Measurements from ENCODE around the gene ZSCAN5C. TPM values are rescaled to one million over a fixed set of nuclear protein-coding genes. Genes with fewer than 3 reads are reported as not detected.

Gene ZSCAN5C
- polyA plus RNA-seq, 1 donor (not counting 4 experiments of a cell fraction or from before 2014, with no cell fraction given), result not detected

DNA sequence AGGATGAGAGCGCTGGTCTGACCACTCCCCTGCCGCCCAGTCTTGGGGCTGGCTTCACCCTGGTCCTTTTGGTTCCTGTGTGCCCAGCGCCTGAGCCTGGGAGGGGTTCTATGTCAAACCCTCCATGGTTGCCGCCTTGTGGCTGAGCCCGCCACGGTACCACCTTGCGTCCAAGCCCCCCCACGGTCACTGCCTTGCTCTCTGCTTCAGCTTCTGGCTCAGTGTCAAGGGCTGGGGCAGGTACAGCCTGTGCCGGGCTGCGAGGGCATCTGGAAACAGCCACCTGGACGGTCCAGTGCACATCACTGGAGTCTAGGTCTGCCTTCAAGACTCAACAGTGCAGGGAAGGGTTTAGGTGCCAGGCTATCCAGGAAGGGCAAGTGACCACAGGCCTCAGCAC is 40.5 kb upstream of the ZSCAN5C start:
- Histone ChIP-seq H3K9me1 (ENCODE audit: control insufficient read depth, extremely low read depth, insufficient read depth, low read length) (no peaks in the 10 kb centered on the region), H3K9ac (ENCODE audit: control insufficient read depth, extremely low read depth, insufficient read depth, low read length) (no peak overlapping the region), H3K4me2 (ENCODE audit: control insufficient read depth, extremely low read depth, insufficient read depth, low read depth, low read length) (no peak overlapping the region), H3K36me3 (ENCODE audit: control insufficient read depth in 2 of 2, extremely low read depth in 1 of 2, insufficient read depth in 2 of 2, low read length in 2 of 2) (peaks cover 2 to 6% of the 10 kb centered on the region in 2 experiments), H3K79me2 (ENCODE audit: control insufficient read depth, insufficient read depth, low read length) (no peaks in the 10 kb centered on the region), H3K4me1 (ENCODE audit: control insufficient read depth, extremely low read depth, insufficient read depth, low read length) (no peaks in the 10 kb centered on the region), H3K27me3 (ENCODE audit: control insufficient read depth, extremely low read depth, insufficient read depth, low read length) (no peaks in the 10 kb centered on the region), H3K27ac (ENCODE audit: control insufficient read depth, insufficient read depth, low read length) (no peak overlapping the region), H3K4me3 (ENCODE audit: control insufficient read depth in 2 of 3, extremely low read depth in 1 of 3, insufficient read depth in 2 of 3, low read depth in 1 of 3, low read length in 3 of 3) (no peak overlapping the region), H3K9me3 (ENCODE audit: control insufficient read depth, low read depth, low read length) (no peaks in the 10 kb centered on the region), H2AFZ (ENCODE audit: control insufficient read depth, low read length) (no peak overlapping the region), H4K20me1 (ENCODE audit: control insufficient read depth, extremely low read depth, insufficient read depth, low read length) (no peaks in the 10 kb centered on the region)
- FAIRE-seq (no peak), DNase-seq (ENCODE audit: low read depth, low spot score) (no peak)
- dilution Hi-C loops (cut with MboI; ENCODE audit: extremely low pct_ligation_motif_present, low sequenced_read_pairs), result no loop called here
- no peak for TF ChIP-seq EZH2 (IDR thresholded peaks at IDR 0.05; ENCODE audit: low read length)
- TF ChIP-seq, protein P1, sequence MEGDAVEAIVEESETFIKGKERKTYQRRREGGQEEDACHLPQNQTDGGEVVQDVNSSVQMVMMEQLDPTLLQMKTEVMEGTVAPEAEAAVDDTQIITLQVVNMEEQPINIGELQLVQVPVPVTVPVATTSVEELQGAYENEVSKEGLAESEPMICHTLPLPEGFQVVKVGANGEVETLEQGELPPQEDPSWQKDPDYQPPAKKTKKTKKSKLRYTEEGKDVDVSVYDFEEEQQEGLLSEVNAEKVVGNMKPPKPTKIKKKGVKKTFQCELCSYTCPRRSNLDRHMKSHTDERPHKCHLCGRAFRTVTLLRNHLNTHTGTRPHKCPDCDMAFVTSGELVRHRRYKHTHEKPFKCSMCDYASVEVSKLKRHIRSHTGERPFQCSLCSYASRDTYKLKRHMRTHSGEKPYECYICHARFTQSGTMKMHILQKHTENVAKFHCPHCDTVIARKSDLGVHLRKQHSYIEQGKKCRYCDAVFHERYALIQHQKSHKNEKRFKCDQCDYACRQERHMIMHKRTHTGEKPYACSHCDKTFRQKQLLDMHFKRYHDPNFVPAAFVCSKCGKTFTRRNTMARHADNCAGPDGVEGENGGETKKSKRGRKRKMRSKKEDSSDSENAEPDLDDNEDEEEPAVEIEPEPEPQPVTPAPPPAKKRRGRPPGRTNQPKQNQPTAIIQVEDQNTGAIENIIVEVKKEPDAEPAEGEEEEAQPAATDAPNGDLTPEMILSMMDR (optimal IDR thresholded peaks at IDR 0.05 in 1 of 3, IDR thresholded peaks at IDR 0.05 in 1 of 3, conservative IDR thresholded peaks at IDR 0.05 in 1 of 3; ENCODE audit: extremely low read depth in 1 of 3, insufficient read depth in 2 of 3, low read length in 3 of 3), result no peak

DNA sequence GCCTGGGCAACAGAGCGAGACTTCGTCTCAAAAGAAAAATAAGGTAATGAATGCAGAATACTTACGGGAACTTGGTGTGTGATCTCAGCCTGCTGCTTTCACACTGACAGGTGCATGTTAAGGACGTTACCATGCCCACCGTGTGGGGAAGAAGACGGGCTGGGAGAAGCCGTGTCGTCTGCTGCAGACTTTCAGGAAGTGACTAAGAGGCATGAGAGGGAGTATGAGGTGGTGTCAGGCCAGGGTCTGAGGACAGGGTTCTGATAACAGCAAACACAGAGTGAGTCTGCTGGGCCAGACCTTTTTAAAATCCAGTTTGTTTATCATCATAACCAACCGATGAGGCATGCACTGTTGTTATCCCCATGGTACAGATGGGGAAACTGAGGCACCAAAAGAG is 39.8 kb upstream of the ZSCAN5C start:
- Histone ChIP-seq H3K9ac (ENCODE audit: control insufficient read depth, extremely low read depth, insufficient read depth, low read length) (no peak overlapping the region), H3K36me3 (ENCODE audit: control insufficient read depth in 2 of 2, extremely low read depth in 1 of 2, insufficient read depth in 2 of 2, low read length in 2 of 2) (peaks cover 2 to 6% of the 10 kb centered on the region in 2 experiments), H3K4me3 (ENCODE audit: control insufficient read depth in 2 of 3, extremely low read depth in 1 of 3, insufficient read depth in 2 of 3, low read depth in 1 of 3, low read length in 3 of 3) (no peak overlapping the region), H3K4me2 (ENCODE audit: control insufficient read depth, extremely low read depth, insufficient read depth, low read depth, low read length) (no peak overlapping the region), H3K79me2 (ENCODE audit: control insufficient read depth, insufficient read depth, low read length) (no peaks in the 10 kb centered on the region), H3K4me1 (ENCODE audit: control insufficient read depth, extremely low read depth, insufficient read depth, low read length) (no peaks in the 10 kb centered on the region), H3K27me3 (ENCODE audit: control insufficient read depth, extremely low read depth, insufficient read depth, low read length) (no peaks in the 10 kb centered on the region), H3K9me3 (ENCODE audit: control insufficient read depth, low read depth, low read length) (no peaks in the 10 kb centered on the region), H3K9me1 (ENCODE audit: control insufficient read depth, extremely low read depth, insufficient read depth, low read length) (no peaks in the 10 kb centered on the region), H3K27ac (ENCODE audit: control insufficient read depth, insufficient read depth, low read length) (no peak overlapping the region), H4K20me1 (ENCODE audit: control insufficient read depth, extremely low read depth, insufficient read depth, low read length) (no peaks in the 10 kb centered on the region), H2AFZ (ENCODE audit: control insufficient read depth, low read length) (no peak overlapping the region)
- DNase-seq (ENCODE audit: low read depth, low spot score), result no peak
- no peak for TF ChIP-seq EZH2 (IDR thresholded peaks at IDR 0.05; ENCODE audit: low read length)
- TF ChIP-seq, protein P1 (optimal IDR thresholded peaks at IDR 0.05 in 1 of 3, IDR thresholded peaks at IDR 0.05 in 1 of 3, conservative IDR thresholded peaks at IDR 0.05 in 1 of 3; ENCODE audit: extremely low read depth in 1 of 3, insufficient read depth in 2 of 3, low read length in 3 of 3), result no peak
- dilution Hi-C loops (cut with MboI; ENCODE audit: extremely low pct_ligation_motif_present, low sequenced_read_pairs), result no loop called here
- no peak for FAIRE-seq
